DMS 273 (cell line): ENCODE data around the gene TEAD3.

Experiments
- DNase-seq: peaks from one replicate; lab custom pipeline; 2025; ENCODE audit not compliant: unreplicated experiment; lab: John Stamatoyannopoulos, UW

The TEAD3 gene

GRCh38 chr6:35514587-35514986, 17.7 kb upstream of the TEAD3 start:
- no peak for DNase-seq

- no peak for DNase-seq
These were observed 15.9 kb upstream of the TEAD3 start, which contains the start of gene TULP1 for GRCh38 chr6:35512740-35513139. TULP1 (minus strand) TSS chr6:35512896; CDS start chr6:35512858, 38 bp downstream.

DNA sequence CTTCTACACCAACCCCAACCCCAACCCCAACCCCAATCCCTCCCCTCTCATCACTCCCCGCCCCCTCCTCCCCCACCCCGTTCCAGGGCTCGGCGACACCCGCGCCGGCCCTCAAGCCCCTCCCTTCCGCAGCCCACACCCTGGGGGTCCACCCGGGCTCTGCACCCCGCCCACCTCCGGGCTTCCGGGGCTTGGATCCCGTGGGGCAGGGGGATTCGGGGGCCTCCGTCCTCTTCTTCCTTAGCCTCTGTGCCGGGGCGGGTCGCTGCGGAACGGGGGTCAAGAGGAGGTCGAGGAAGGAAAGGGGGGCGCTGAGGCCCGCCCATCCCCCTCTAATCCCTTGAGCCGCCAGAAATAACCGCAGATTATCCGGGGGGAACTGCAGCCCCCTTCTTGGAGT, 15.1 kb upstream of the TEAD3 start:
- no peak for DNase-seq

DNA sequence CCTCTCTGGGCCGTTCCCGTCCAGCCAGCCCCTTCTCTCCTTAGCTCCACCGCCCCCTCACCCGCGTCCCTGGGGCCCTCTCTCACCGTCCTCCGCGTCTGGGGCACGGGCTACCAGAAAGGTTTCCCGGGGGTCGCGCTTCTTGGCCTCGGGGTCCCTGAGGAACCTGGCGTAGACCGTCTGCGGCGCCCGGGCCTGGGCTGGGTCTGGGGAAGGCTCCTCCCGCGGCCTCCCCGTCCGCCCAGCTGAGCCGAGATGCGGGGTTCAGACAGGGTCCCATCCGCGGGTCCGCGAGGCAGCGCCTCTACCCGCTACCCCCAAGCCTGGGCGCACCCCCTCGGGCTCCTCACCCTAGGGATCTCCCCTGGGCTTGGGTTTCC, 14.7 kb upstream of the TEAD3 start:
- DNase-seq, result no peak

DNA sequence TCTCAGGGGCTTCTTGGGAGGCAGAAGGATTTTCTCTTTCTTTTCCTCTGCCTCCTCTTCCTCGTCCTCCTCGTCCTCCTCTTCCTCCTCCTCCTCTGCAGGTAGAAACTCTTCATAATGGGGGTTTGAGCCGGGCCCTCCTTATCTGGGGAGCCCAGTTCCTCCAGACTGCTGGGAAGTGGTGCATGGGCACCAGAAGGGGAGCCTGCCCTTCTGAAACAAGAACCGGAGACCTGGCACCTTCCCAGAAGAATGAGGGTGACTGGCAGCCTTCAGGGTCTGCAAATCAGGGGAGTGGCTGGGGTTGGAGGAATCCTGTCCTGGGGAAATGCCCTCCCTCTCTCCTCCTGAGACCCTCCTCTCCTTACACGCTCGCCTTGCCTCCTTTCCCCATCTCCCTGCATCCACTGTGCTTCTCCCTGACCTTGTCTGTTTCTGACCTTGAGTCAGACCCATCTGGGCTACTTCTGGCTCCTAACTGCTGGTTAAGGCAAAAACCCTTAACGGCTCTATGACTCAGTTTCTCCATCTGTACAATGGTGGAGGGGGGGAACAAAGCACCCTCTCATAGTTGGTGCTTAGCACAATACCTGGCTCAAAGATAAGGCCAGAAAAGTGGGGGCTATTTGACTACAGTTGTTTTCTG, 14.2 kb upstream of the TEAD3 start:
- DNase-seq, result peak; percentile 42

DNA sequence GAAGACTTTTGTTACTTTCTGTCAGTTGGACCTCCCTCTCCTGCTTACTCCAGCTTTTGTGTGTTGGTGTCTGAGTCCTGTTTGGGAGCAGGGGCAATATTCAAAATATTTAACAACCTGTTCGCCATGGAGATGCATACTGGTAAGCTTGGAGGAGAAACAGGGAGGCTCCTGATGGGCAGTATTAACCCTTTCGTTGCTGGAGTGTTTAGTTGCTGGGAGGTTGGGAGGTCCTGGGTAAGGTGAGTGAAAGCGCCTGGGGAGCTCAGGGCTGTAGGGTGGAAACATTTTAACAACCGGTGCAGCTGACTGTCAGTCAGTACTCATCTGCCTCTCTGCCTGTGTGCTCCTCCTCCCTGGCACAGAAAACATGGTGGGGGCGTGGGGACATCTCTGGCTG, 11.7 kb upstream of the TEAD3 start:
- DNase-seq, result no peak

- no peak for DNase-seq
These were observed 11.1 kb upstream of the TEAD3 start for GRCh38 chr6:35508027-35508426.

DNA sequence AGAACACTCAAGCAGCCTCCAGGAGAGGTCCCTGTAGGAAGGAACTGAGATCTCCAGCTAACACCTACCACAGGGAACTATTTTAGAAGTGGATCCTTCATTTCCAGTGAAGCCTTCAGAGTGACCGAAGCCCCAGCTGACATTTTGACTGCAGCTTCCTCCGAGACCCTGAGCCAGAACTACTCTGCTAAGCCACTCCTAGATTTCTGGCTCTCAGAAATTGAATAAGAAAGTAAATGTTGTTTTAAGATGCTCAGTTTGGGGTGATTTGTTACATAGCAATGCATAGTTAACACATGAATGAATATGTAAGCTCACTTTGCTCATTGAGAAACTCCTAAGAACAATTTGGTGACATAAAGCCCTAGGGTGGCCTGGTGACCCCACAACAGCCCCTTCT, 10.3 kb upstream of the TEAD3 start:
- DNase-seq, result no peak

GRCh38 chr6:35506536-35506935, 9.7 kb upstream of the TEAD3 start:
- no peak for DNase-seq

DNA sequence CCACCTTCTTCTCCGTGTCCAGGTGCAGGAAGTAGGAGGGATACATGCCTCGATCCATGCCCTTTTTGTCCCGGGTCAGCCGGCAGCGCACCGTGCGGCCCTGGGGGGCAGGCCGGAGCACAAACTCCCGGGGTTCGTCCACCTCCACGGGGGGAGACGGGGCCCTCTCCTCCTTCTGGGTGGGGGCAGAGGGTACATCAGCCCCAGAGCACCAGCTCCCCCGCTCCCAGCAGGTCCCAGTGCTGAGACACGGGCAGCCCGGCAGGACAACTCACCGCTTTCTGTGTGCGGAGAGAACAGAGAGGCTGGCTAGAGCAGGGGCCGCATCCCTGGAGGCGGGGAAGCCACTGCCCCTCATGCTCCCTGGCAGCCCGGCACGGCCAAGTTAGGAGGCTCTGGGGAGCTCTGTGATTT, 9.1 kb upstream of the TEAD3 start:
- DNase-seq, result no peak

DNA sequence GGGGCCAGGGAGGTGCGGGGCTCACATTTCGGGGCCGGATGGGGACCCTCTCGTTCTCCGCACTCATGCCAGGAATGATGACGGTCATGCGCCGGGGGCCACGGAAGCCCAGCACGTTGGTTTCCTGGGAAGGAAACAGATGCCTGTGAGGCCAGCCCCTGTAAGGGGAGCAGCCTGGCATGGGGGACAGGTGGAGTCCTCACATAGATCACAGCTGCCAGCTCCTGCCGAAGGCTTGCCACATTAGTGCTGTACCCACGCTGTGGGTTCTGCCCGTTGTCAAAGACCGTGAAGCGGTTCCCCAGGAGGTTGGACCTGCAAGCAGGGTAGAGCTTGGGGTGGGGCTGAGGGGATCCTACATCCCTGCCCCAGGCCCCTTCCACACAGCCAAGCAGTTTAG, 6.7 kb upstream of the TEAD3 start:
- peak; percentile 65 for DNase-seq

DNA sequence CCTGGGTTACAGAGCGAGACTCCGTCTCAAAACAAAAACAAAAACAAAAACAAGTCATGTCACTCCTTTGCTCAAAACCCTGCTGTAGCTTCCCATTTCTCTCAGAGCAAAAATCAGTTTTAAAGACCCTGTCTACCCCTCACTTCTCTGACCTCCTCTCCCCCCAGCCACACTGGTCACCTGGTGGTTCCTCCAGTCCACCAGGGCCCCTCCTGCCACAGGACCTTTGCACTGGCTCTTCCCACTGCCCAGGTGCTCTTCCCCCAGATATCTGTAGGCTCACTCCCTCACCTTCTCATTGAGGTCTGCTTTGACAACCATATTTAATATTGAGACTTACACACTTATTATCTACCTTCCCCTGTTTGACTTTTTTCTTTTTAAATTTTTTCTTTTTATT, 4.9 kb upstream of the TEAD3 start:
- DNase-seq, result no peak

- DNase-seq, result peak; percentile 68
These were observed 3.9 kb upstream of the TEAD3 start for GRCh38 chr6:35500782-35501181.

DNA sequence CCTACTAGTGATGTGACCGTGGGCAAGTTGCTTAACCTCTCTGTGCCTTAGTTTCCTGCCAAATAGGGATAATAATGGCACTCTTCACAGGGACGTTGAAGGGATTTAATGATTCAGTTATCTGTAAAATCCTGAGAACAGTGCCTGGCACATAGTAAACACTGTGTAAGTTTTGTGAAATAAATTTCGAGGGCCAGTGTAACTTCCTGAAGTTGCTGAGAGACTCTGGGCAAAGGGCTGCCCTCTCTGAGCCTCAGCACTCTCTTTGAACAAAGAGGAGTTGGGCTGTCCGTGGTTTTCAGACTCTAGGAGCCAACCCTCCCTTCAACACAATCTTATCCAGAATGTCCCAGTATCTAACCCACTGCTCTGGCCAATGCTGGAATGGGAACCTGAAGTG, 2.5 kb upstream of the TEAD3 start:
- DNase-seq, result no peak

- no peak for DNase-seq
These were observed 1.7 kb upstream of the TEAD3 start for GRCh38 chr6:35498422-35499067.

DNA sequence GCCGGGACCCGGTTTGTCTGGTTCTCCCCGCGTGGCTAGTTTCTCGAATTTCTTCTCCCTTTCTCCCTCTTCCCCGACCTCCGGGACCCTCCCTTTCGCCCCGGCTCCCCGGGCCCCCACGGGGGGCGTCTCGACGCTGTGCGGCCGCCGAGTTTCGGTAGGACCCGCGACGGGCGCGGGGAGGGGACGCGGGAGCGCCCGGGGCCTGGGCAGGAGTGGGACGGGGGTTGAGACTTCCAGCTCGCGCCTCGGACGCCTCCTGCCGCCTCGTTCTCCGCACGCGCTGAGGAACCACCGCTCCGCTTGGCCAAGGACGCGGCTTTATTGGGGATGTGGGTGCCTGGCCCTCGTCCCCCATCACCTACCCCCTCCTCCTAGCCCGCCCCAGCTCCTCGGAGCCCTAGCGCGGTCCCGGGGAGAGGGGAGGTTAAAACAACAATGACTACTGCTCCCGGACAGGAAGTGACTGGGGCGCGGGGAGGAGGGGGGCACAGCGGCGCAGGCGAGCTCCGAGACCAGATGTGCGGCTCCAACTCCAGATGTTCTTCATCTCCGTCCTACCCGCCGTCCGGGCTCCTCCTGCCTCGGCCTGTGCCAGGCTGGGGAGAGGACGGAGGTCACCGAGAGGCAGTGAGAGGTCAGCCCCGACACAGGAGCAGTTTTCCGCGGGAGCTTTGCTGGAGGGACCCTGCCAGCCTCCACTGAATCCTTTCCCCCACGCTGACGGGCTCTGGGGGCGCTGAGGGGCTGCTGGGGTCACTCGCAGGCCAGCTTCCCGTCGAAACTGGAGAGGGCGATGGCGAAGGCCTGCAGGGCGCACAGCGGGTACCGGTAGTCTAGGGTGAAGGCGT, 917 bp upstream of the TEAD3 start:
- peak; percentile 73 for DNase-seq

- DNase-seq, result peak; percentile 73
These were observed 641 bp downstream of the TEAD3 start for GRCh38 chr6:35496036-35496840.

DNA sequence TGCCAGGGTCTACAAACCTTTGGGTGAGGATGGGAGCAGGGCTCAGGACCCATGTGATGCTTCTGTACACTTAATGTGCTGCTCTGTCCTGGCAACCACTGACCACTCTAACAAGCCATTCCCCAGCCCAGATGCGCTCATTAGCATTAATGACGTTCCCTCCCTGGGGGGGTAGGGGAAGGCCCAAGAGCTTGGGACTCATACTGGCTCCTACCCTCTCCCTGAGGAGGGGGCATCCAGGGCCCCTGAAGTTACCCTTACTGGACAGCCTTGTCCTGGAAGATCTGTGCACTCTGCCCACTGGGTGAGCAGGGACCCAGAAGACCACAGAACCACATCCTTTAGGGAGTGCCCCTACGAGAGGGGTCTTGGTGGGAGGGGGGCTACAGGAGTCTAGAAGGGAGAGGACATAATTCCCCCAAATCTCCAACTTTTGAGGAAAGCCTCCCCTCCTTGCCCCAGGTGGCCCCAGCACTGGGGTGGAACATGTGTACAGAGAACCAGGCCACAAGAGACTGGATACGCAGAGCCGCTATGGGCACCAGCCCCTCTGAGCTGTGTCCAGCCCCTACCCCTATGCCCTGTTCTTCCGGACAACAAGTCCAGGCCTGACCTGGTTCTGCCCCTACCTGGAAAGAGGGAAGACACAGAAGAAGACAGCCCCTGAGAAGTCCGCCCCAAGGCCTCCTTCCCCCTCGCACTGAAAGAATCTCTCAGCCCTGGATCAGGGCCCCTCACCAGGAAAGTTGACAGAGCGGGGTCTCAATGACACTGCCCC, 1.4 kb downstream of the TEAD3 start:
- no peak for DNase-seq

- peak; percentile 40 for DNase-seq
These were observed 2.7 kb downstream of the TEAD3 start for GRCh38 chr6:35494161-35494563.

- DNase-seq, result no peak
These were observed 3.4 kb downstream of the TEAD3 start for GRCh38 chr6:35493307-35493983.
